Fibroblast of pulmonary artery (primary cell): ENCODE measurements around the gene PTMS.

Experiments used
- DNase-seq: peaks from one replicate; pipeline ENCODE4 v3.0.0-alpha.2; 2010; ENCODE audit warnings: low read depth
- H3K4me3 ChIP-seq: replicated peaks from 2 replicates; pipeline ENCODE4 v1.5.1; 2011; ENCODE audit warnings: low read depth, mild to moderate bottlenecking, control low read depth, low read length, moderate library complexity
- CTCF ChIP-seq: IDR thresholded peaks from 2 replicates; pipeline ENCODE4 v1.5.1; 2011; ENCODE audit warnings: mild to moderate bottlenecking, control low read depth, low read length, inconsistent platforms; ENCODE audit errors: missing control alignments

Gene PTMS

DNA sequence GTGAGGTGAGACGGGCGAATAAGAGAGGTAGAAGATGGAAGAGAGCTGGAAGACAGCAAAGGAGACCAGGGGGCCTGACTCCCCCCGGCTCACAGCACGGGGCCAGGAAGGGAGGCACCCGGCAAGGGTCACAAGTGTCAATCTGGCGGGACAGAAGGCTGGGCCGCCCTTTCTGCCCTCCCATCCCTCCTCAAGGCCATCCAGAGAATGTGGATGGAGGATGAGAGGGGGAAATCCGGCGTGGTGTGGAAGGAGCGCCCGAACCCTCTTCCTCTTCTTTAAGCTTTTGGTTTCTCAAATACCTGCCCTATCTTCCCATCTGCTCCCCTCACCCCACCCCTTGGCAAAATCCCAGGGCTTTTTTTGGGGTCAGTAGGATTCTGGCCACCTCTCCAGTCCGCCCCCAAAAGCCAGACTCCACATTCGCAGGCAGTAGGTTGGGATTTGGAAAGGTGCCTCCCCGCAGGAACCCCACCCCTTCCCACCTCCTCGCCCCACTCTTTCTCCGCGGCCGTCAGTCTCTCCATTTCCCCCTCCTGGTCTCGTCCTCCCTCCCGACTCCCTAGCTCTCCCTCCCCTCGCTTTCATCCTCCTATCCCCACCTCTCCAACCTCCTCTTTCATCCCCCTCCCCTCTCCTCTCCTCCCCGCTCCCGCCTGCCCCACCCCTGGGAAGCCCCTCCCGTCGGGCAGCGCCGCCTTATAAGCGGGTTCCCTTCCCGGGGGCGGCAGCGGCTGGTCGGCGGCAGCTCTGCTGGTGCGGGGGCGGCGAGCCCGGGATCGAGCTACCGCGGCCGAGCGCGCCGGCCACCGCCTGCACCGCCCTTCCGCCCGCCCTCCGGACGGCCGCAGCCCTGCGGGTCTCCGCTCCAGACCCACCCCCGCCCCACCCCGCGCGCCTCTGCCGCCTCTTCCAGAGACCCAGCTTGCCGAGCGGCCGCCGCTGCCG lies at the start of gene PTMS:
PTMS (plus strand) TSS at position 730 of the 948 bp plus-strand sequence. CDS start 343 bp downstream, outside the sequence.
- peak within 1 kb of the TSS; percentile 91 for H3K4me3 ChIP-seq
- TF ChIP-seq CTCF: no peak
- DNase-seq: peak; percentile 95

GRCh38 chr12:6716874-6717437 lies 49.2 kb upstream of the PTMS start:
- DNase-seq: no peak
- TF ChIP-seq CTCF: no peak
- H3K4me3 ChIP-seq: no peak overlapping the region

GRCh38 chr12:6722863-6723262 lies 43.3 kb upstream of the PTMS start:
- DNase-seq: no peak
- no peak overlapping the region for H3K4me3 ChIP-seq
- TF ChIP-seq CTCF: no peak

- peak; percentile 99 for DNase-seq
- H3K4me3 ChIP-seq: peak within 1 kb of the TSS; percentile 77
- no peak for TF ChIP-seq CTCF
Observed at GRCh38 chr12:6723607-6724408, 42.4 kb upstream of the PTMS start, which contains the start of gene COPS7A. Gene COPS7A (plus strand): TSS chr12:6724046. CDS start chr12:6724657, 611 bp downstream.

- no peak for TF ChIP-seq CTCF
- peak overlapping the region; percentile 77 for H3K4me3 ChIP-seq
- no peak for DNase-seq
Observed at GRCh38 chr12:6724409-6724797, 41.8 kb upstream of the PTMS start.

DNA sequence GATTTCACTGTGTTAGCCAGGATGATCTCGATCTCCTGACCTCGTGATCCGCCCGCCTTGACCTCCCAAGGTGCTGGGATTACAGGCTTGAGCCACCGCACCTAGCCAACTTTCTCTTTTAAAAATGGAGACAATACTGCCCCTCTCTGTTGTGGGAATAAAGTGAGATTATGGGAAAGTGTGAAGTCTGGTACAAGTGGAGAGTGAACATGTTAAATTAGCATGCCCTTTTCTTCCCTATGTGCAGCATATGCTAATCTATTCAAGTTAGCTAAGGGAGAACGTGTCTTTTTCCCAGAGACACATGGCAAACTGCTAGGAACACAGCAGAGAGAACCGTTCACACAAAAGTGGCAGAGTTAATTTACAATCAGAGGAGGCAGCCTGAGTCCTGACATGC lies 40.8 kb upstream of the PTMS start:
- H3K4me3 ChIP-seq: no peak overlapping the region
- DNase-seq: no peak
- TF ChIP-seq CTCF: no peak
